Hippocampal formation (tissue), 2 donors: ENCODE results near the gene KRT9.
"Not testable (repeated sequence)": the region's sequence is repeated elsewhere in the genome, so short reads cannot be mapped to it uniquely, and the experiment has no call there.

ENCODE experiments used
- DNase-seq, 2 donors: peaks; one replicate each; lab custom pipeline; 2025; lab: John Stamatoyannopoulos, UW

Gene KRT9, protein sequence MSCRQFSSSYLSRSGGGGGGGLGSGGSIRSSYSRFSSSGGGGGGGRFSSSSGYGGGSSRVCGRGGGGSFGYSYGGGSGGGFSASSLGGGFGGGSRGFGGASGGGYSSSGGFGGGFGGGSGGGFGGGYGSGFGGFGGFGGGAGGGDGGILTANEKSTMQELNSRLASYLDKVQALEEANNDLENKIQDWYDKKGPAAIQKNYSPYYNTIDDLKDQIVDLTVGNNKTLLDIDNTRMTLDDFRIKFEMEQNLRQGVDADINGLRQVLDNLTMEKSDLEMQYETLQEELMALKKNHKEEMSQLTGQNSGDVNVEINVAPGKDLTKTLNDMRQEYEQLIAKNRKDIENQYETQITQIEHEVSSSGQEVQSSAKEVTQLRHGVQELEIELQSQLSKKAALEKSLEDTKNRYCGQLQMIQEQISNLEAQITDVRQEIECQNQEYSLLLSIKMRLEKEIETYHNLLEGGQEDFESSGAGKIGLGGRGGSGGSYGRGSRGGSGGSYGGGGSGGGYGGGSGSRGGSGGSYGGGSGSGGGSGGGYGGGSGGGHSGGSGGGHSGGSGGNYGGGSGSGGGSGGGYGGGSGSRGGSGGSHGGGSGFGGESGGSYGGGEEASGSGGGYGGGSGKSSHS

DNA sequence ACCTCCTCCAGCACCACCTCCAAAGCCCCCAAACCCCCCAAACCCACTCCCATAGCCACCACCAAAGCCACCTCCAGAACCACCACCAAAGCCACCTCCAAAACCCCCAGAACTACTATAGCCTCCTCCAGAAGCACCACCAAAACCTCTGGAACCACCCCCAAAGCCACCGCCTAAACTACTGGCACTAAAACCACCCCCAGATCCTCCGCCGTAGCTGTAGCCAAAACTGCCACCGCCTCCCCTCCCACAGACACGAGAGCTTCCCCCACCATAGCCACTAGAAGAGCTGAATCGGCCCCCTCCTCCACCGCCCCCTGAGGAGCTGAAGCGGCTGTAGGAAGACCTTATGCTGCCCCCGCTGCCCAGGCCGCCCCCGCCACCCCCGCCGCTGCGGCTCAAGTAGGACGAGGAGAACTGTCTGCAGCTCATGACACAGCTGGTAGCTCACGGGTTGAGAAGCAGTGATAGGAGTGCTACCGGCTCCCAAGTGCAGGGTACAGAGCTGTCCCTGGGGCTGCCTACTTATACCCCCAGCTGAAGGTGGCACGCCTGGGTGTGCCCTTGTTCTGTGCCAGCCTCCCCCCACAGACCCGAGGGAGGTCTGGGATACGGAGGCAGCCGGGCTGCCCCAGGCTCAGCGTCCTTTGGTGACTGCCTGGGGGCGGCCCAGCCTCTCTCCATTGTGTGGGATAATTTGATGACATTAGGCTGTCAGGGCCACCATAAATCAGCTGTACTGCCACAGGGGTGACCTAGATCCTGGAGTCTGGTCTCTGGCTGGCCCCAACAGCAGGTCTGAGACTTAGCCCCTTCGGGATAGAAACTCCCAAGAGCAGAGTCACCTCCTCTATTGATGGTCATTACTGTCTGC lies at the start of gene KRT9:
KRT9 (minus strand) TSS at position 499 of the 874 bp plus-strand sequence; CDS start at position 432, 67 bp downstream.
- no peak for DNase-seq

DNA sequence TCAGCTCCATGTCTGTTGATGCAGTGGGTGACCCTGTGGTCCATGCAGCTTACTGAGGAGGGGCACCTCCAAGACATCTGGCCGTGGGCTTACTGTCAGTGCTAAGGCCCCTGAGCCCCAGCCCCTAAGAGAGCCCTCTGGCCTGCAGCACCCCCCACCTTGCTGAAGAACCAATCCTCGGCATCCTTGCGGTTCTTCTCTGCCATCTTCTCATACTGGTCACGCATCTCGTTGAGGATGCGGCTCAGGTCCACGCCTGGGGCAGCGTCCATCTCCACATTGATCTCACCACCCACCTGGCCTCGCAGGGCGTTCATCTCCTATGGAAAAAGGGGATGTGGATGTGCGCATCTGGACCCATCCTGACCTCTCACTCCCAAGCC lies 49.6 kb upstream of the KRT9 start:
- not testable (repeated sequence) for DNase-seq

DNA sequence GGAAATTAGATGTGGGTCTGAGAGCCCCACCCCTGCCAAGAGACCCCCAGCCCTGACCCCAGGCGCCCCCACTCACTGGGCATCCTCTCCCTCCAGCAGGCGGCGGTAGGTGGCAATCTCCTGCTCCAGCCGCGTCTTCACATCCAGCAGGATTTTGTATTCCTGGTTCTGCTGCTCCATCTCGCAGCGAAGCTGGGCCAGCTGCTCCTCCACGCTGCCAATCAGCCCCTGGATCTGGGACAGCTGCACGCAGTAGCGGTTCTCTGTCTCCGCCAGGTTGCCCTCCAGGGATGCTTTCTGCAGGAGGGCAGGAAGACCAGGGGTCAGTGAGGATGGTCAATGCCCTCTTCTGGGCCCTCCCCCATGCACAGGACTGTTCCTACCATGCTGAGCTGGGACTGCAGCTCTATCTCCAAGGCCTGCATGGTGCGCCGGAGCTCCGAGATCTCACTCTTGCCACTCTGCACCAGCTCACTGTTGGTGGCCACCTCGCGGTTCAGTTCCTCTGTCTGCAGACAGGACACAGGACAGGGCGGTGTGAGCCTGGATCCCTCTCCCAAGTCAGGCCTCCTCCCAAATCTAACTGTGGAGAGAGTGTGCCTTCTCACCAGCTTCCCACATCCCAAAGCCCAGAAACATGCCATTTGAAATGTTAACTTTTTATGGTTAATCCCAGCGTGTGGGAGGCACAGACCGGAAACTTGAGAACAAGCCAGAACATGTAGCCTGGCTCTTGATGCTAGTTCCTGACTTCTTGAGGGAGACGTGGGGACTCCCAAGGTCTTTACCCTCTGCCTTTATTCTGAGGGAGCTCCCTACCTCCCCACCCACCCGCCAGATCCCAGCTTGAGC lies 49.0 kb upstream of the KRT9 start:
- no peak for DNase-seq

DNA sequence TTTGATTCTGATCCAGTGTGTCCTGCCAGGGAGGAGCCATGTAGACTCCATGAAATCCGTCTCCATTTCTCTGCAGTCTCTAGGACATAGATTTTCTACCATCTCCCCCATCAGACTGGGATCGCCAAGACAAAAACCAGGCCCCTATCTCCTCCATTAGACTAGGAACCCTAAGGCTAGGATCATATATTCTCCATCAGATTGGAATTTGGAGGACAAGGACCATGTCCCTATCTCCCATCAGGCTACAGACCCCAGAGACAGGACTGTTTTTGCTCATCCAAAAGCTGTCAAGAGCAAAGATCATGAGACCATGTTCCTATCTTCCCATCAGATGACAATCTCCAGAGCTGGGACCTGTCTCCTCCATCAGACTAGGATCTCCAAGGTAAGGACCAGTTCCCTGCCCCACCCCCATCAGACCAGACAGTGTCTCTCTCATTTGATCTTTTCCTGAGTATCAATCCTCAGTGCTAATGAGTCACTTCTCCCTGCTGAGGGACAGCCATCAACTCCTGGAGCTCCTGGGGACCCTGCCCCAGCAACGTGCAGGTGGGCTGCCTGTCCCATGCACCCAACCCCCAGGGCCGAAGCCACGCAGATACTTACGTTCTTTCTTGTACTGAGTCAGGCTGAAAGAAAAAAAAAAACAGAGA lies 48.2 kb upstream of the KRT9 start:
- not testable (repeated sequence) for DNase-seq

DNA sequence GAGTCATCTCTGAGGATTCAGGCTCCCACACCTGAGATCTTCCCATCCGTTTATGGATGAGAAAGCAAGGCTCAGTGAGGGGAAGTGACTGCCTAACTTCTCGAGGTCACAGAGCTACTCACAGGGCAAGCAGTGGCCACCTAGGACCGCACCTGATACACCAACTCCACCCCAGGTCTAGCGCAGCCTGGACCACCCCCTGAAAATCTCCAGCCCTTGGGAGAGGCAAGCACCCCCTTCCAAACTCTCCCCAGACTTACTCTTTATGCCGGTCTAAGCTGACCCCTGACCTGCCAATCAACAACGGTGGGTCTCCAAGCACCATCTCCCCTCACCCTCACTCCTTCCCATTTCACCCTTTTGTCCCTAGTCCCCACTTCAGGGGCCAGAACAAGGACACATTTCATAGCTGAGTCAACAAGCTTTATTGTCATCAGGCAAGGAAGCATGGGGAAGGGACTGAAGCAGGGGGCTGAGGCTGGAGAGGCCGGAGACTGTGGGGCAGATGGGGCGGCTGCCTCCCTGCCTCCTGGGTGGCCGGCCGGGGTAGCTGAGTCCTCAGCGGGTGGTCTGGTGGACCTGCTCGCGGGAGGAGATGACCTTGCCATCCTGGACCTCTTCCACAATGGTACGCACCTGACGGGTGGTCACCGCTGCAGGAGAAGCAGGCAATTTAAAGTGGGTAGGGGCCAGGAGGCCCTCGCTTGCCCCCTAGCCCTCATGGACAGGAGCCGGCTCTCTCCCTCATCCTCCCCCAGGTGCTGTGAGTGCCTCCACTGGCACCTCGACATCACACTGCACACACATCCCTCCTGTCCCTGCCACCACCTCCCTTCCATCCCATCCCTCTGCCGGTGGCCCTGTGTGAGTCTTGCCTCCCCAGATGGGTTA lies 47.4 kb upstream of the KRT9 start:
- no peak for DNase-seq

DNA sequence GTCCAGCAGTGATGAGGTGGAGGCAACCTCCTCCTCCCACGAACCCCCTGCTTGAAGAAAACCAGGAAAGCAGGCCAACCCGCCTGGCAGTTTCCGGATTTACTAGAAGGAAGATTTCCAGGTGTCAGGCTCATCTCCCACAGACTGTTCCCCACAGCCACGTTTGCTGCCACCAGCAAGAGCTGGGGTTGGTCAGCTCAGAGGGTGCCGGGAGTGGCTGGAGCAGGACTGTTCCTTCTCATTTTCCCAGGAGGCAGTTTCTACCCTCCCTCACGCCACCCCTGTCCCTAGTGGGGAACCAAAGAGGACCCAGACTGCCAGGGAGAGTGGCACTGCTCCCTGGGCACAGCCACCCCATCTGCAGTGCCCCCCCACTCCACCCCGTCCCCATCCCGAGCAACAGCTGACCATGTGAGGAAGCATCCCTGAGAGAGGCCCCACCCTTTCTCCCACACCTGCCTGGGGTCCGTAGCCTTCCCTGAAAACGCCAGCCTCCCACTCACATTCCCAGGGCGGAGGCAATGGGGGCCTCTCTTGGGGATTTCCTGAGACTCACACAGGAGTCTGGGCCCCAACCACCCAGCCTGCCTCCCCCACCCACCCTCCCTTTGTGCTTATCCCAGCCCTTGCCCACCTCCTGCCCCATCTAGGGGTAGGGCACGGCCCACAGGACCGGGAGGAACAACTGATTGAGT lies 46.6 kb upstream of the KRT9 start:
- no peak for DNase-seq

DNA sequence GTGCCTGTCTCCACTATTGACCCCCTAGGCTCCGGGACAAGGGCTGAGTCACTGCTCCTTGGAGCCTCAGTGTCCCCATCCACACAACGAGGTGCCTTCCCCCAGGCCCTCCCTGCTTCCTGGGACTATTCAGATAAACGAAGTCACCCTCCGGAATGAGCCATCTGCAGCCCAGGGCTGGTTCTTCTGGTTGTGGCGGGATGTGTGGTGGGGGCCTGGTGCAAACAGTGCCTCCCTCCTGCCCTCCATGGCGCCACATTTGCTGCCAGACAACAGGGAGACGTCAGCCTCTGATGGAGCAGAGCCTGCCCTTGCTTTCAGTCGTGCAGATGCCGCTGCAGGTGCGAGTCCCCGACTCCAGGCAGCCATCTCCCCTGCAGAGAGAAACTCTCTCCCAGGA lies 45.8 kb upstream of the KRT9 start:
- no peak for DNase-seq

DNA sequence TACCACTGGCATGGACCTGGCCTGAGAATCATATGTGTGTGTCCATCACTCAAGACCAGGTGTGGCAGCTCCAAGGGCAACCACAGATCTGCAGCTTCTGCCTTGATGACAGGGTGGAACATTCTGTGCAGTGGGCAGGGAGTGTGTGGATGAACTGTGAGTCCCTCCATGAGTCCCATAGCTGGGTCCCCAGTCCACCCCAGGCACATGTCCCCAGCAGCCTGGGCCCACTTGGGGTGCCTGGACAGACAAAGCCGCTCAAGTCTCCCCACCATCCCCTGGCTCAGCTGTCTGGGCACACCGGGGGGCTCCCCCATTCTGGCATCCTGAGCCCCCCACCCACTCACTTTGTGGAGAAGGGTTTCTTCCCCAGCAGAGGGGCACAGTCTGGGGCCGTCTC lies 45.3 kb upstream of the KRT9 start:
- no peak for DNase-seq

DNA sequence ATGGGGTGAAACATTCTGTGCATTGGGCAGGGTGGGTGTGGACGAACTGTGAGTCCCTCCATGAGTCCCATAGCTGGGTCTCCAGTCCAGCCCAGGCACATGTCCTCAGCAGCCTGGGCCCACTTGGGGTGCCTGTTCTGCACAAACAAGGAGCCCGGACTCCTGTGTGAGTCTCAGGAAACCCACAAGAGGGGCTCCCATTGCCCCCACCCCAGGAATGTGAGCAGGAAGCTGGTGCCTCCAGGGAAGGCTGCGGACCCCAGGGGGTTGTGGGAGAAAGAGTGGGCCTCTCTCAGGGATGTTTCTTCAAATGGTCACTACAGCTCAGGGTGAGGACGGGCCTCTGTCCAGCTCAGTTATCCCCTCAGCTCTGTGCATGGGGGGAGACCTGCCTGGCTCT lies 44.6 kb upstream of the KRT9 start:
- not testable (repeated sequence) for DNase-seq

DNA sequence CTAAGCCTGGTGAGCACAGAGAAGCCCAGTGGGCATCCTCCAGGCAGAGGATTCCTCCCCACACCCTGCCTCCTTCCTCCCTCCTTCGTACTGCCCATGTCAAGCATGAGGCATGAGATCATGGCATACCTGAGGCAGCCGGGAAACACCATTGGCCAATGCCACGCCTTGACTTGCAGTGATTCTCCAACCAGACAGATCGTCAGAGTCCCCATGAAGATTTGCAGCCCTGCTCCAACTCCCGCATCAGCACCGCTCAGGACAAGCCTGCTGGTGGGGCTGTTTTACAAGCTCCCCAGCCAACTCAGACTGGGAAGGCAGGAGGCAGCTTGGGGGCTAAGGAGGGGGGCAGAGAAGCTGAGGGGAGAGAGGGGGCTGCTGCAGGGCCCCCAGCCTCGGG lies 43.6 kb upstream of the KRT9 start:
- DNase-seq: no peak

DNA sequence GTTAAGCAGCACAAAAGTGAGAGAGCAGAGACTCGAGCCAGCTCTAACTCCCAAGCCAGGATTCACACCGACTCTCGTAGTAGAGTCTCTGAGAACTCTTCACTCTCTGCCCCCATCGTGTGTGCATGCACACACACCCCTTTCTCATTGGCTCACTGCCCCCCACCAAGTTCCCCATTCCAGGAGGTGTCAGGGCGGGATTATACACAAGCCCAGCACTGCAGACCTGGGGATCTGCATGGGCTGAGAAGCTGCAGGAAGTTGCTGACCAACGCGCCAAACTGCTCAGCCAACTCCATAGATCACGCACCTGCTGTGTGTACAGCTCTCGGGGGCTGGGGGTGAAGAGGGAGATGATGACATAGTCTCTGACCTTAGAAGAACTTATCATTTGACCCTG lies 42.9 kb upstream of the KRT9 start:
- not testable (repeated sequence) for DNase-seq

DNA sequence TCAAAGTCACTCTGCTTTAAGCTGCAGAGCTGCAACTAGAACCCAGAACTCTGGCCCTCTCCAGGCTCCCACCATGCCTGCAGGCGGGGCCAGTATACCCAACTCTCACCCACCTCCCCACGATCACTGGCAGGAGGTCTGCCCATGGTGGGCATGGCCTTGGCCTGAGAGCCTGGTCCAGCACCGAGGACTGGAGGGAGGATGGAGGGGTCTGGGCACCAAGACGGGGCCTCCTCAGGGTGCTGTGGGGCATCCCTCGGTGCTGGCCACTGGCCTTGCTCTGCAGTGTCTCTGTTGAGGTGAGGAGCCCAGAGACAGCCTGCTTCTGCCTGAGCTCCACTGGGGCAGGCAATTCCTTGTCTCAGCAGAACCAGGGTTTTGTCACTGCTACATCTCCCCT lies 42.2 kb upstream of the KRT9 start:
- DNase-seq: no peak

DNA sequence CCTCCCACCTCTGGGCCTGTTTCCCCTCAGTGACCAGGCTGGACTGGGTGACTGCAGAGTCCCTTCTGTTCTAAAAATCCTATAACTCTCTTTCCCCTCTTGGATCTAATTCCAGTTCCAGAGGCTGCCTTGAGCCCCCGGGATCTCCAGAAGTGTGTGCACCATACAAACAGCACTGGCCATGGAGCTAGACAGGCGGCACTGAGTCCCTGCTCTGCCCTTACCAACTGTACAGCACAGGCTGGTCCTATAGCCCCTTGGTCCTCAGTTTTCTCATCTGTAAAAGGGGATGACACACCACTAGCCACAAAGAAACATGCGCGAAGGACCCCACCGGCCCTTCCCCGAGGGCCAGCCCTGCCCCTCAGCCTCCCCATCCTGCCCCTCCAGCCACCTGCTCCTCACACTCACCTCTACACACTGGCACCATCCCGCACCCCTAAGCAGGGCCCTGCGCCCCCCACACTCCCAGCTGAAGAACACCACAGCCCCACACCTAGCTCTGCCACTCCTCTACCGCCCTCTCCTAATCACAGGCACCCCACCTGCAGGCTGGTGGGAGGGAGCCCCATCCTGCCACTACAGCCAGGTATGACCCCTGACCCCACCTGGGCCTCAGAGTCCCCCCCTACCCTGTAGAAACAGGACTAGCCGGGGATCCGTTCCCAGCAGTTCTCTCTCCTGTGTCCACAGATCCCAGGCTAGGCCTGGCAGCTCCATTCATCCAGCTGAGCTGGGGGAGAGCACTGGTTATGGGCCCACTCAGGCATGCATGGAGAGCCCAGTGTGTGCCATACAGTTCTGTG lies 41.6 kb upstream of the KRT9 start:
- no peak for DNase-seq

DNA sequence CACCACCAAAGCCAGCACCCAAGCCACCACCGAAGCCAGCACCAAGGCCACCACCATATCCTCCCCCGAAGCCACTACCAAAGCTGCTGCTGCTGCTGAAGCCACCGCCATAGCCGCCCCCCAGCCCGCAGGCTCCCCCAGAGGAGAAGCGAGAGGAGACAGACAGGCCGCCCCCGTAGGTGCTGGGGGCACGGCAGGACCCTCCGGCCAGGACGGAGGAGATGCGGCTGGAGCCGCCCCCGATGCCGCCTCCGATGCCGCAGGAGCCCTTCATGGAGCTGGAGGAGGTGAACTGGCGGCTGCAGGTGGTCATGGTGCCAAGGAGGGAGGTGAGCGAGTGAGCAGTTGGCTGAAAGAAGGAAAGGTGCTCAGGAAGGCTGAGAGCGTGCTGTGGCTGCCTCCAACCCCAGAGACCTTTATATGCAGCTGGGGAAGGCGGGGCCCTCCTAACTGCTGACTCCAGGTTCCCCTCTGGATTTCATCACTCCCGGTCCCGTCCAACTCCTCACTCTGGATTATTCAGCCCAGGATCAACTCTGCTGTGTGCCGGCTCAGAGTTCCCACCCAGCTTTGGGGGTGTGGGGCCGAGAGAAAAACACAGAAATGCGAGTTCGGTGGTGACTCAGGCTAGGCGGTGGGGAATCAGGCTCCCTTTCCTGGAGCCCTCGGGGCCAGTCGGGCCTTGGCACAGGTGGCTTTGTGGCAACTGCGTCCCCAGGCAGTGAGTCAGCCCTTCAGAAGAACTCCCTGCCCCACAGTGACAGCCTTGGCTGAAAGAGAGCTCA lies 40.7 kb upstream of the KRT9 start, which contains the start of gene KRT16:
KRT16 (minus strand) TSS at position 392 of the 785 bp plus-strand sequence; CDS start at position 313, 79 bp downstream.
- DNase-seq: not testable (repeated sequence)

DNA sequence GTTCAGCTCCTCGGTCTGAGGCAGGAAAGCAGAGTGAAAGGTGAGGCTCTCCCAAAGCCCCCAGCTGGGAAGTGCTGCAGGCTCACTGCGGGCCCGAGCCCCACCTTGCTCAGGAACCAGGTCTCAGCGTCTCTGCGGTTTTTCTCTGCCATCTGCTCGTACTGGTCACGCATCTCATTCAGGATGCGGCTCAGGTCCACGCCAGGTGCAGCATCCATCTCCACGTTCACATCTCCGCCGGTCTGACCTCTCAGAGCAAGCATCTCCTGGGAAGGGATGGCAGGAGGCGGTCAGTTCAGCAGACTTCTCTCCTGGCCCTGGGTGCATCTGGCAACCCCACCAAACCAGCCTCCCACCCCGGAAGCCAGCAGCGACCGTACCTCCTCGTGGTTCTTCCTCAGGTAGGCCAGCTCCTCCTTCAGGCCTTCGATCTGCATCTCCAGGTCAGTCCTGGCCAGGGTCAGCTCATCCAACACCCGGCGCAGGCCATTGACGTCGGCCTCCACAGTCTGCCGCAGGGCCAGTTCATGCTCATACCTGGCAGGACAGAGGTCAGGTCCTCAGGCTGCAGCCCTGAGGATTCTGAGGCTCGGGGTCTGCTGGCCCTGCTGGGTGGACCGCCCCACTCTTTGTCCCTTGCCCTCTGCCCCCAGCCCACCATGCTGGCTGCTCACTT lies 39.2 kb upstream of the KRT9 start:
- no peak for DNase-seq

DNA sequence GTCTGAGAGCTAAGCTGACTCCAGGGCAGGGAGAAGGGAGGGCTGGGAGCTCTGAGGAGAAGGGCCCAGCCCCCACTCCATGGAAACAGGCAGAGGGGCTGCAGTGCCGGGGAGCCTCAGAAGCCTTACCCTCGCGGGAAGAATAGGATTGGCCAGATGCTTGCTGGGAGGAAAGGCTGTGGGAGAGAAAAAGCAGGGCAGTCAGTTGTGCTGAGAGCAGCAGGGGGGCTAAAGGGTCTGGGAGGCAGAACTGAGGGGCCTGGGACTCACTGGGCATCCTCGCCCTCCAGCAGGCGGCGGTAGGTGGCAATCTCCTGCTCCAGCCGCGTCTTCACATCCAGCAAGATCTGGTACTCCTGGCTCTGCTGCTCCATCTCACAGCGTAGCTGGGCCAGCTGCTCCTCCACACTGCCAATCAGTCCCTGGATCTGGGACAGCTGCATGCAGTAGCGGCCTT lies 38.2 kb upstream of the KRT9 start:
- DNase-seq: not testable (repeated sequence)

DNA sequence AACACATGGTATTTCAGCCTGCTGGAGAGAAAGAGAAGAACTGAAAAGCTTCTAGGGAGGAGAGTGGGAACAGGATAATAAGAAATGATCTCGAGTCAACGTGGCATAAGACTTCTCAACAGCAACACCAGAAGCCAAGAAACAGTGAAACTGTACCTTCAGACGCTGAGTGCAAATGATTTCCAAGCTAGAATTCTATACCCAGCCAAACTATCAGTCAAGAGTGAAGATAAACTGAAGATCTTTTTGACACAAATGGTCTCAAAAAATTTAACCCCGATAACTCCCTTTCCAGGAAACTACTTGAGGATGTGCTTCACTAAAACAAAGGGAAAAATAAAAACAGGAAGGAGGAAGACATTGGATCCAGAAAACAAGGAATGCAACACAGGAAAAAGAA lies 35.1 kb upstream of the KRT9 start:
- DNase-seq: not testable (repeated sequence)
